Tibial artery (tissue), 4 donors: ENCODE data around the gene NSRP1.
A peak's percentile ranks its signal among the peaks of the same experiment; 100 is the strongest.

Experiments
- DNase-seq, 2 donors: peaks; one replicate each; pipeline ENCODE4 v3.0.0-alpha.2; 2019
- H3K27ac ChIP-seq, 2 donors: fragments of 200-600 bp; sonication (generic) in 1 of 2; 1 replicate in 1 of 2; 2 replicates in 1 of 2; pipeline ENCODE4 v1.5.1; 2018 to 2019; ENCODE audit warnings: mild to moderate bottlenecking in 1 of 2
- H3K27me3 ChIP-seq, 2 donors: fragments of 200-600 bp; sonication (generic) in 1 of 2; one replicate each; pipeline versions ENCODE4 v1.5.1 to v1.6.0; 2016 to 2019
- H3K36me3 ChIP-seq, 3 donors: fragments of 200-600 bp; sonication (generic) in 2 of 3; one replicate each; pipeline ENCODE4 v1.5.1; 2016 to 2019; ENCODE audit warnings: mild to moderate bottlenecking in 2 of 3
- H3K4me1 ChIP-seq, 4 donors: fragments of 200-600 bp; sonication (generic) in 2 of 4; 1 replicate in 3 of 4; 2 replicates in 1 of 4; pipeline ENCODE4 v1.5.1; 2016 to 2019
- H3K4me3 ChIP-seq, 2 donors: fragments of 200-600 bp; sonication (generic) in 1 of 2; 1 replicate in 1 of 2; 2 replicates in 1 of 2; pipeline ENCODE4 v1.5.1; 2018 to 2019; ENCODE audit warnings: mild to moderate bottlenecking in 2 of 2
- H3K9me3 ChIP-seq, 3 donors: fragments of 200-600 bp; sonication (generic) in 1 of 3; one replicate each; pipeline ENCODE4 v1.5.1; 2016 to 2019
- intact Hi-C: fragments of 100-400 bp; cut with DNase I; formaldehyde crosslinking; loops from one replicate; pipeline ENCODE4 v1.15.0; 2023; ENCODE audit warnings: low total_unique reads
- TF ChIP-seq, protein P1 (sequence below), 2 experiments: fragments of 200-600 bp in 1 of 2; fragments of 450-650 bp in 1 of 2; IDR thresholded peaks; one replicate each; pipeline ENCODE4 v1.5.1; 2017 to 2019; ENCODE audit warnings: antibody characterized with exemption in 2 of 2, mild to moderate bottlenecking in 1 of 2, moderate library complexity in 1 of 2

The NSRP1 gene

DNA sequence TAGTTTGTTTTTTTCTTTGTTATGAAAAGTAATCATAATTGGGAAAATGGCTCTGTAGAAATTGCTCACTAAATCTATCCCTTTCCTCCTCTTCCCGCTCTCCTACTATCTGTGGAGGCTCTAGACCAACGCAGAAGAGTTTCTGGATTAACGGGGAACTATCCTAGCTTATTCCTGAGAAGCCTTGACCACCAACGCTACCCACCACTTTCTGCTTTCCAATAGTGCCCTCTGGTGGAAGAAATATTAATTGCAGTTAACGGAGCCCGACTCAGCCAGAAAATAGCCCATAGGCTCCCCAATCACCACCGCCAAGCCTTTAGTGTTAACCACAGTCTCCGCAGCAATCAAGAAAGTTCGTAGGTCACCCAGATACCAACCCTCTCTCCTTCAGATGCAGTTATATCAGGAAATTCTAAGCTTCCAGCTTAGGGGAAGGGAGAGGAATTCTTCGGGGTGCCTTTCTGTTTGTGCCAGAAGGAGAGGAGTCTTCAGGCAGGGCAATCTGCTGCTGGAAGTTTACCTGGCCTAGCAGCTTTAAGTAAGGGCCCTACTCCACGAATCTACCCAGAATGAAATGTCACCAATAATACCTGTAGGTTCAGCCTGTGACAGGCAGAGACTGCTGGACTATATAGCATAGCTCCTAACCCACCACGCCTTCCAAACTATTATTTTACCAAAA, 23.0 kb upstream of the NSRP1 start:
- intact Hi-C loops = loop anchor here (10.0 kb wide), 3 partner anchors 69 to 289 kb away; partner anchors contain the start of gene SSH2

DNA sequence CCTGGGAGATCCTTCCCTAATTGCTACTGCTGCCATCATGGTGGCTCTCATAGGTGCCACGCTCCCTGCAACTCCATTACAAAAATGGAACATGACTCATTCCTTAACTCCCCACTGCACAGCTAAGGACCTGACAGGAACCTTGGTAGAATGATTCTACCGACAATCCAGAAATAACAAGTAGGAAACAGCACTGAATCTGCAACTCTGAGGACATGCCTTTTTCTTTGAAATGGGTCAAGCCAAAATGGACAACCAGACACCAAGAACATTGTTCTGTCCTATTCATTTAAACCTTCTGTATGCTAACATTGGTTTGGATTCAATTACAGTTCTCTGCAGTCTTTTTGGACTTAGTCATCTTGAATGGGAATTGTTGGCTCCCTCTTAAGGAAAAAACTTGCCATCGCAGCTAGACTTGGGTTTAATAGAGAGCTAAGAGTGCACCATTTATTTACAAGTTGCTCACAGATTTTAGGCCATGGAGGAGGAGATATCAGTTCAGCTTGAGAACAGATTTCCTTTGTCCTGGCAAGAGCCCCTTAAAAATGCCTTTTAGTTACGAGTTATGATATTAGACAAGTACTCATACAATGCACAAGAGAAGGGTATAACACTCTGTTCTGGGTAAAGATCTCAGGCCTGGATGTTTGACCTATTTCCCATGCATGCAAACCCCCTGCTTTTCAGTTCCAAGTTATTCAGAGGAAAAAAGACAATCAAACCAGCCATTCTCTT, 20.9 kb upstream of the NSRP1 start:
- H3K27me3 ChIP-seq = no peaks in the 10 kb centered on the region
- H3K27ac ChIP-seq = no peak overlapping the region
- H3K36me3 ChIP-seq = no peaks in the 10 kb centered on the region
- H3K4me1 ChIP-seq = peaks cover 0 to 19% (median 7%) of the 10 kb centered on the region in 4 donors
- no peak overlapping the region for H3K4me3 ChIP-seq
- intact Hi-C loops = loop anchor here (10.0 kb wide), 3 partner anchors 71 to 291 kb away; partner anchors contain the start of gene SSH2
- TF ChIP-seq, protein P1, sequence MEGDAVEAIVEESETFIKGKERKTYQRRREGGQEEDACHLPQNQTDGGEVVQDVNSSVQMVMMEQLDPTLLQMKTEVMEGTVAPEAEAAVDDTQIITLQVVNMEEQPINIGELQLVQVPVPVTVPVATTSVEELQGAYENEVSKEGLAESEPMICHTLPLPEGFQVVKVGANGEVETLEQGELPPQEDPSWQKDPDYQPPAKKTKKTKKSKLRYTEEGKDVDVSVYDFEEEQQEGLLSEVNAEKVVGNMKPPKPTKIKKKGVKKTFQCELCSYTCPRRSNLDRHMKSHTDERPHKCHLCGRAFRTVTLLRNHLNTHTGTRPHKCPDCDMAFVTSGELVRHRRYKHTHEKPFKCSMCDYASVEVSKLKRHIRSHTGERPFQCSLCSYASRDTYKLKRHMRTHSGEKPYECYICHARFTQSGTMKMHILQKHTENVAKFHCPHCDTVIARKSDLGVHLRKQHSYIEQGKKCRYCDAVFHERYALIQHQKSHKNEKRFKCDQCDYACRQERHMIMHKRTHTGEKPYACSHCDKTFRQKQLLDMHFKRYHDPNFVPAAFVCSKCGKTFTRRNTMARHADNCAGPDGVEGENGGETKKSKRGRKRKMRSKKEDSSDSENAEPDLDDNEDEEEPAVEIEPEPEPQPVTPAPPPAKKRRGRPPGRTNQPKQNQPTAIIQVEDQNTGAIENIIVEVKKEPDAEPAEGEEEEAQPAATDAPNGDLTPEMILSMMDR (IDR thresholded peaks at IDR 0.05) = peak; percentile 37 to 51
- no peaks in the 10 kb centered on the region for H3K9me3 ChIP-seq
- DNase-seq = no peak

More for the DNA sequence above, 23.0 kb upstream of the NSRP1 start:
- H3K27me3 ChIP-seq = no peaks in the 10 kb centered on the region
- H3K4me3 ChIP-seq = no peak overlapping the region
- no peak overlapping the region for H3K27ac ChIP-seq
- TF ChIP-seq, protein P1 (IDR thresholded peaks at IDR 0.05) = peak; percentile 79 to 81
- peaks cover 0 to 19% (median 7%) of the 10 kb centered on the region in 4 donors for H3K4me1 ChIP-seq
- no peak for DNase-seq
- H3K9me3 ChIP-seq = no peaks in the 10 kb centered on the region
- H3K36me3 ChIP-seq = no peaks in the 10 kb centered on the region

DNA sequence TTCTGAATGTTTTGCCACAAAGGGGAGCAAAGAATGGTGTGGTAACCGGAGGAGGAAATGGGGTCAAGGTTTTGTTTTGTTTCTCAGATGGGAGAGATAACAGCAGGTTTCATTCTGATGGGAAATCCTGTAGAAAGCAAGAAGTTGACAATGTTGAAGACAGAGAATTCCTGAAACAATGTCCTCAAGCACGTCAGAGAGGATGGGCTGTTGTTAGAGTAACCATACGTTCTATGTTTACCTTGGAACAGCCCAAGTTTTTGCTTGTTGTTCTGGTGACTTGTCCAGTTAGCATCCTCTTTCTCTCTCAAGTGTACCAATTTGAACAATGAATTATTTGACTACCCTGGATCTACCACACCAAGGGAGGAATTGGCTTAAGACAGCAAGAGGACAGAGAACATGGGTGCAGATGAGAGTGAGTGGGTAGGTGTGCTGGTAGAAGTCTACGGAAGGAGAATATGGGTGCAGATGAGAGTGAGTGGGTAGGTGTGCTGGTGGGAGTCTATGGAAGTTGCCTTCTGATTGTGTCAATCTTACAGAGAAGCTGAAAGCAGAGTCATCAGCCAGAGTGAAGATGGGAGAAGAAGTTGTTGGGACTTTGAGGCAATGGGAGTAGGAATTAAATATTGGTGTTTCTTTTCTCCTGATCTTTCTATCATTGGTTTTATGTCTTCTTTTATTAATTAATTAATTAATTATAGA, 14.8 kb upstream of the NSRP1 start:
- intact Hi-C loops = loop anchor here (10.0 kb wide), 1 partner anchor 153 kb away; no protein-coding TSS in a partner anchor
- Histone ChIP-seq H3K27me3 (no peaks in the 10 kb centered on the region), H3K36me3 (no peaks in the 10 kb centered on the region), H3K4me1 (peaks cover 0 to 3% (median 1%) of the 10 kb centered on the region in 4 donors), H3K27ac (no peak overlapping the region), H3K9me3 (no peaks in the 10 kb centered on the region), H3K4me3 (no peak overlapping the region)
- no peak for DNase-seq
- TF ChIP-seq, protein P1 (IDR thresholded peaks at IDR 0.05) = no peak

DNA sequence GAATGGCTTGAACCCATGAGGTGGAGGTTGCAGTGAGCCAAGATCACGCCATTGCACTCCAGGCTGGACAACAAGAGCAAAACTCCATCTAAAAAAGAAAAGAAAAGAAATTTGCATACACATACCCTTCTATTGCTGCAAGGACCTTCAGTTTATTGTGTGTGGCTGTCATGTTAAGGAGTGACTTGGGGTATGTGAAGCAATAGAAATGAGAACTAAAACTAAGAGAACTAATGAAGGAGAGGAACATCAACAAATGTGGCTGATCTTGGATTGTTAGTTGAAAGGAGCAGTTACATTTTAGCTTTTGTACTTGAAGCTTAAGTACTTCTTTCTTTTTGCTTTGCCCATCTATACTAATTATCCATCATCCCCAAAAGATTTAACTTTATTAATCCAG, 12.7 kb upstream of the NSRP1 start:
- intact Hi-C loops = loop anchor here (10.0 kb wide), 1 partner anchor 151 kb away; no protein-coding TSS in a partner anchor
- Histone ChIP-seq H3K36me3 (no peaks in the 10 kb centered on the region), H3K9me3 (no peaks in the 10 kb centered on the region), H3K4me1 (peaks cover 0 to 3% (median 1%) of the 10 kb centered on the region in 4 donors), H3K27ac (no peak overlapping the region), H3K4me3 (no peak overlapping the region), H3K27me3 (no peaks in the 10 kb centered on the region)
- no peak for DNase-seq
- TF ChIP-seq, protein P1 (IDR thresholded peaks at IDR 0.05) = no peak

DNA sequence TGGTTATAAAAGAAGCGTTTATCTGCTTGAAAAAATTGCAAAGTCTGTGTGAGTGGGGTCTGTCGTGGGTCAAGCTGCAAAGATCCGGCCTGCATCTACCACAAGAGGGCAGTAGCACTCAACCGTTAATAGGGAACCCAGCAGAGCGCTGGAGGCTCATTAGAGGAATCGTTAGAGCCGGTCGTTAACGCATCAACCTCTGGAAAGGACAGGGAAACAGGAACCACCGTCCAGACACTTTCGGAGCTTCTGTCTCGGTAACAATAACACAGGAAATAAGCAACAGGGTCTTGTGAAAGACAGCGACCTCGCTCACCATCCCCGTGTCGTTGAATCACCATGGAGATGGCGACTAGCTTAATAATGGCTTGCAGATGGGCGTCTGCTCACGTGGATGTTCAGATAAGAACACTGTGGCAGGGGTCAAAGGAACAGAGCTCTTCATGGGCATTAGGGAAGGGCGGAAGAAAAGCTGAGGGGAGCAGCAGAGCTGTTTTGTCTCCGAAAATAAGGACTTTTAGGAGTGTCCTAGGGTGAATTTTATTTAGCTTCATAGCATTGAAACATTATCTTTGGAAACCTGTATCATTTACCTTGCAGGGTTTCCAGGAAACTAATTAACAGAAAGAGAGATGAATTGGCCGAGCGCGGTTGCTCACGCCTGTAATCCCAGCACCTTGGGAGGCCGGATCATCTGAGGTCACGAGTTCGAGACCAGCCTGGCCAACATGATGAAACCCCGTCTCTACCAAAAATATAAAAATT, 11.9 kb upstream of the NSRP1 start:
- Histone ChIP-seq H3K27ac (no peak overlapping the region), H3K9me3 (no peaks in the 10 kb centered on the region), H3K4me3 (peak overlapping the region; percentile 27 to 46), H3K4me1 (peaks cover 0 to 3% (median 1%) of the 10 kb centered on the region in 4 donors), H3K27me3 (no peaks in the 10 kb centered on the region), H3K36me3 (no peaks in the 10 kb centered on the region)
- intact Hi-C loops = loop anchor here (10.0 kb wide), 1 partner anchor 150 kb away; no protein-coding TSS in a partner anchor
- DNase-seq = peak; percentile 78 to 81
- TF ChIP-seq, protein P1 (IDR thresholded peaks at IDR 0.05) = peak; percentile 74 to 87
